Erythroblast (primary cell): Measurements from ENCODE around the gene XRCC2.

Experiments used
- DNase-seq, 2 experiments: peaks; one replicate each; lab custom pipeline; 2025; lab: John Stamatoyannopoulos, UW
- GATA1 ChIP-seq: IDR thresholded peaks from 2 replicates; pipeline ENCODE4 v1.6.1; 2011; ENCODE audit warnings: low read depth, mild to moderate bottlenecking, control low read depth, low read length, moderate library complexity
- POLR2A ChIP-seq: IDR thresholded peaks from 2 replicates; pipeline ENCODE4 v1.6.1; 2011; ENCODE audit warnings: mild to moderate bottlenecking, low read length

The XRCC2 gene

DNA sequence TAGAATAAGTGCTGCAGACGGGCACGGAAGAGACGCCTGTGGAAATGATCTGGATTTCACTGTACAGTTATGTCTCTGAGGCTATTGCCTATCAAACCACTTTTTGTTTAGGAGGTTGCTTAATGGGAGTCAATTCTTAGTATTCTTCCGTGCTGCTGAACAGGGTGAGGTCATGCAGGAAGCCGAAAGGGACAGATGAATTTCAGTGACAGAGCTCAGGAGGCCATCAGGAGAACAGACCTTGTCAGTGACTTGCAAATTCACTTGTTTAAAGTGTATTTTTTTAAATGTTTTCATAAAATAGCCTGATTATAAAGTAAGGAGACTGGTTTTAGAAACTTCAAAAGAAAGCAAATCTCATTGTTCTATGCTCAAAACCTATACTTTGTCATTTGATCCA is 58.9 kb downstream of the XRCC2 start:
- no peak for DNase-seq
- TF ChIP-seq GATA1 = no peak
- no peak for TF ChIP-seq POLR2A

DNA sequence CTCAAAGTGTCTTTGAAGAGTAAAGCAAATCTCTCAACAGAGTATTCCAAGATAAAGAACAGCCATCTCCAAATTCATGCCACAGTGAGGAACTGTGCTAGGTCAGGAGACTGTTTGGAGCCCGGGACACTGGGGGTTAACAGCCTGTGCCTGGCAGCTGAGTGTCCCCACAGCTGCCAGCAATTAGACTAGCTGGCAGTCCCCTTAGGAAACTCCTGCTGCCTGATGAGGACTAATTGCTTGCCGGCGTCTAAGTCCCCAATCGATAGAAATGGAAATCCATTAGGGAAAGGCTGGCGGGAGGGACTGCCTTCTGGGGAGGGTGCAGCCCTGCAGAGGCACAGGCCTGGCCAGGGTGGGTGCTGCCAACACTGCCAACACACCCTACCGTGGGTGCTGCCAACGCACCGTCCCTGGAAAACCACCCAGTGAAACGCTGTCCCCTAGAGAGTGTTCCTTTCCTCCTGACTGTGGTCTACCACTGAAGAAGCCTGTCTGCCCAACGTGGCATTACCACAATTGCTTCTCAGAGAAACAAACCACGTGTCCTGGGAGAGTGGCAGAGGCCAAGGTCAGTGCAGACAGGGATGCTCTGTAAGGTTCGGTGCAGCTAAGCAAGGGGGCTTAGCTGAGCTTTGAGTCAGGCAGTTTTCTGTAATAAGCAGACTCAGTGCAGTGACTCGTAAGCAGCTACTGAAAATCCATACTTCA is 60.8 kb downstream of the XRCC2 start:
- DNase-seq = no peak
- TF ChIP-seq GATA1 (no peak), POLR2A (no peak)

DNA sequence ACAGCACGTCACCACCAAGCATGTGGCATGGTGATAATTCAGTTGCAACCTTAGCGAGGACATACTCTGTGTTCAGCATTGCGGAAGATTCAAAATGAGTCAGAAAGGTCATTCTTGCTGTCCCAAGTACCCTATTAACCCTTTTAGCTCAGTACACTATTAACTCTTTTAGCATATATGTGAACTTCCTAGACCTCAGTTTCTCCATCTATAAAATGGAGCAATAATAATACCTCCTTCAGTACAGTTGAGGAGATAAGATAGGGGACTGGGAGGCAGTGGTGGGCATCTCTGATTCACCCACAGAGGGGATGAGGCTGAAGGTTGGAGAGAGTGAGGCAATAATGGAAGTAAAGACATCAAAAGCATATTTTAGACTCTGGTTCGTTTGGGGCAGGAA is 67.3 kb downstream of the XRCC2 start:
- TF ChIP-seq POLR2A (no peak), GATA1 (no peak)
- no peak for DNase-seq

DNA sequence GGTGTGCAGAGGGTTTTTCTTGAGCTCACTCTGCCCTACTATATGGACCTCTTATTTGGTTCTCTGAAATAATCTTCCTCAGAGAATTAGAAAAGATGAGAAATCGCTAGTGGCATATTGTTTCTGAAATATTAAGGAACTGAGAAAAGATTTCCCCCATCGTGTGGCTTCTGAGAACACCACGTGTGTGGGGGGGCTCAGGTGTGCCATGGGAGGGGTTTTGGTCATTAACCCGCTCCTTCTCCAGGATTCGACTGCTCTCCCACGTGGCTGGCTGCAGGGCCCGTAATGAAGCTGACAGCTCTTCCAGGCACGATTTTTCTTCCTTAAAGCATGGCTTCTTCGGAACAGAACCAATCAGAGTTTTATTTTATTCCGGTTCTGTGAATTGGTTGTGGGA is 67.7 kb downstream of the XRCC2 start:
- TF ChIP-seq GATA1 (no peak), POLR2A (no peak)

DNA sequence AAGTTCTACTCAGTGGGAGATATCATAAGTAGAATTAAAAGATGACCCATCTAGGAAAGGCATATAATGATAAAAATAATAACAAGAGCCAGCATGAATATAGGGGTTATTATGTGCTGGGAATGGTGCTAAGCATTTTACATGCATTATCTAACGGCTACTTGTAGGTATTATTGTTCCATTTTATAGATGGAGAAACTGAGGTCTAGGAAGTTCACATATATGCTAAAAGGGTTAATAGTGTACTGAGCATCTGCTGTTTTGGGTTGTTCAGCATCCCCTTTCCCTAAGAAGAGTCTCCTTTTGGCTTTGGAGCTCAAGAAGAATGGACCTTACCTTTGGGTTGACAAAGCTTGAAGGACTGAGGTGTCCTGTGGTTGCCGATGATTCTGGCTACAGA is 68.9 kb downstream of the XRCC2 start:
- TF ChIP-seq POLR2A (no peak), GATA1 (no peak)
- DNase-seq = no peak

More for the DNA sequence above, 67.7 kb downstream of the XRCC2 start:
- no peak for DNase-seq

DNA sequence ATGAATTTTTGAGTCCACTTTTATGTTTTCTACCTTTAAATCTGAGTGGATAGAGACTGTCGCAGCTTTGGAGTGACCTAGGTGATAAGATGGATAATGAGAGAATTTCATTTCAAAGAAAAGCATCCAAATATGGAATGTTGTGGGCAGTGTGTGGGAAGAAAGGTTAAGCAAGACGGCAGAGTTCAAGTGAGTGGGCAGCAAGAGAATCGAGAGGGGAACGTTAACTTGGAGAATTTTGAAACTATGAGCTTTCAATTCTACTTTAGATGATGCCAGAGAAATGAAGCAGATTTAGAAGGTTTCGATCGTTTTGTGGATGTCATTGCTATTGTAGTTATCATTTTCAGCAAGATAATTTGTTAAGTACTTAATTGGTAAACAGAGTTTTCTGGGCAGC is 73.0 kb downstream of the XRCC2 start:
- DNase-seq = no peak
- TF ChIP-seq POLR2A = no peak
- no peak for TF ChIP-seq GATA1

DNA sequence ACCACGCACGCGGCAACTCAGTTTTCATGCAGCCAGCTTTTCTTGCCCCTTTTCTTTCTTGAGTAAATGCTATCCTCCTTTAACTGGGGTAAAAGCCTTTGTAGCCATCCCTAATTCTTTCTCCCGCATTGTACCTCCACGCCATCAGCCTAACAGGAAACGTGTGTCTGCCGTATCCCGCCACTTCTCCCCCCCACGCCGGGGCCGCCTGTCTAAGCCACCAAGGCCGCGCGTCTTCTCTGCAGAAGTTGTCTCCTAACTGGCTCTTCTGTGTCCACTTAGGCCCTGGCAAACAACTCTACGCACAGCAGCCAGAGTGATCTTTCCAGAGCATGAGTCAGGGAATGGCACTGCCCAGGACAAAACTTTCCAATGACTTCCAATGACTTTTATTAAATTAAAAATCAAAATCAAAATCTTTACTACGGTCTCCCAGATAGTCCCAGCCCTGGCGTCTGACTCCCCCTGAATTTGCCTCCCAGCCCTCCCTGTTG is 74.6 kb downstream of the XRCC2 start:
- DNase-seq = no peak
- no peak for TF ChIP-seq GATA1

DNA sequence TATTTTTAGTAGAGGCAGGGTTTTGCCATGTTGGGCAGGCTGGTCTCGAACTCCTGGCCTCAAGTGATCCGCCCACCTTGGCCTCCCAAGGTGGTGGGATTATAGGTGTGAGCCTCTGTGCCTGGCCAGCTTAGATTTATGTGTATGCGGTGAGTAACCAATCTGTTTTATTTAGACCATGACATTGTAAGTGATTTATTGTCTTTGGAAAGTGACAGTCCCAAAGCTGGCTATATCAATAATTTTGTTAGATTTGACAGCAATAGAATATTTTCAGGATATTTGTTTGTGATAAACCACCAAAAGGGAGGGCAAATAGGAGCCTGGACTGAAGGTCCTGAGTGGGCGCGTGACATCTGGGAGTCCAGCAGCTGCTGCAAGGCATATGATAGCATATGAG is 75.7 kb downstream of the XRCC2 start:
- no peak for TF ChIP-seq GATA1
- no peak for TF ChIP-seq POLR2A
- no peak for DNase-seq

DNA sequence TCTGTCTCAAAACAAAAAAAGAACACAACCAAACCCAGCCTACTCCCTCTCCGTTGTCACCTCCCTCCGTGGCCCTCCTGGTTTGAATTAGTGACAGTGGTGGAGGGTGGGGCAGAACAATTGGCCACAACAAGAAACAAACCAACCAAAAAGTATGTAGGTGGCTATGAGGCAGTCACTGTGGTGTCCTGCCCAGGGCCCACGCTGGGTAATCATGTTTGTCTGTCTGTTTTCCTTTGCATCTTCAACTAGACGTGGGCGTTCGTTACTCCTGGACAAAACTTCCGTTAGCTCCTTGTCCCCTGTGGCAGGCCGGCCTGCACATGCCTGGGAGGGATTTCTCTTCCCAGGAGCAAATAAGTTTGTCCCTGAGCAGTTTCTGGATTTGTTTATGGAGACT is 78.4 kb downstream of the XRCC2 start:
- TF ChIP-seq POLR2A = no peak
- TF ChIP-seq GATA1 = no peak
- no peak for DNase-seq

DNA sequence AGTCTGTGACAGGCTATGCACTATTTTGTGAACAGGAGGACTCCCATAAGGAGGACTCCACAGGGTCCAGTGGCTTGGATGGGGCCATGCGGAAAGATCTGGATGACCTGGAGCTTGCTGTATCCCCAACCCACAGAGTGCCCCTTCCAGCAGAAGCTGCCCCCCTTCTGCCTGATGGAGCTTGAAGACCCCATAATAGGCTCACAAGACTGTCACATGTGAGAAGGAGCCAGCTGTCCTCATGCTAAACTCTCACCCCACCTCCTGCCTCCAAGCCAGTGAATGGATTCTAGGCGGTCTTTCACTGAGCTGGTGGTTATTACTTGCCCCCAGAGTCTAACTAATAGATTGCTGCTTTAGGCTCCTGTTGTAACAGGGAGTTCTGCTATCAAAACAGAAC is 79.1 kb downstream of the XRCC2 start:
- TF ChIP-seq GATA1 (no peak), POLR2A (no peak)
- no peak for DNase-seq
